Tongue (tissue), 2 donors: ENCODE measurements around the gene PPP2R2C. TPM values are rescaled to one million over a fixed set of nuclear protein-coding genes. Genes with fewer than 3 reads are reported as not detected.

ENCODE experiments used
- DNase-seq: peaks from one replicate; pipeline ENCODE4 v3.0.0-alpha.2; 2015
- total RNA-seq: library from RNA; depleted of rRNA; stranded (reverse); fragments of >200 nt; gene quantifications from one replicate; pipeline ENCODE4 v1.2.3, GENCODE V29; 2014

The PPP2R2C gene
- total RNA-seq, 1 donor from 2014 or later = 8.8 TPM

DNA sequence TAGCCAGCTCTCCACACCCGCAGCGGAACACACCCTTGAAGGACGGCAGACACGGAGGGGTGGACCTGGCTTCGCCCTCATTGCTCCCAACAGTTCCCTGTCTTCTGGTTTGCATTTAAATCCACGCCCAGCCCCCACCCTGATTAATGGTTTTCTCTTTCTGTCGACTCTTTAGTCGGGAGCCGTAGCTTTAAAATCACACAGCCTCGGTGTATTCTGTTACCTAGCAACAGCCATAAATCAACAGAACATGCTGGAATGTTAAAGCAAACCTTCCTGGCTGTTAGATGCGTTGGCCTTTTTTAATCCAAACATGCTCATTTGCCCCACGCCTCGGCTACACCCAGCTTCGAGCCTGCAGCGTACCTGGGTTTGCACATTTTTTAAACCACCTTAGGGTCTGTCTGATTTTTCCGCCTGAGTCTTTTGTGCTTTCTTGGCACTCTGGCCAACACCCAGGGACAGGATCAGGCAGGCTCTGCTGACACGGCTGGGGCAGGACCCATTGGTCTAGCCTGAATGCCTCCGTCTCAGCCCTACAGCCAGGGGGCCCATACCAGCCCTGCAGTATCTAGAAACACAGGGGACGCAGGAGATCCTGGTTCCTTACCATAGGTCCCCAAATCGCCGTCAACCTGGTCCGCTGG lies 21.4 kb upstream of the PPP2R2C start:
- DNase-seq = peak; percentile 80

DNA sequence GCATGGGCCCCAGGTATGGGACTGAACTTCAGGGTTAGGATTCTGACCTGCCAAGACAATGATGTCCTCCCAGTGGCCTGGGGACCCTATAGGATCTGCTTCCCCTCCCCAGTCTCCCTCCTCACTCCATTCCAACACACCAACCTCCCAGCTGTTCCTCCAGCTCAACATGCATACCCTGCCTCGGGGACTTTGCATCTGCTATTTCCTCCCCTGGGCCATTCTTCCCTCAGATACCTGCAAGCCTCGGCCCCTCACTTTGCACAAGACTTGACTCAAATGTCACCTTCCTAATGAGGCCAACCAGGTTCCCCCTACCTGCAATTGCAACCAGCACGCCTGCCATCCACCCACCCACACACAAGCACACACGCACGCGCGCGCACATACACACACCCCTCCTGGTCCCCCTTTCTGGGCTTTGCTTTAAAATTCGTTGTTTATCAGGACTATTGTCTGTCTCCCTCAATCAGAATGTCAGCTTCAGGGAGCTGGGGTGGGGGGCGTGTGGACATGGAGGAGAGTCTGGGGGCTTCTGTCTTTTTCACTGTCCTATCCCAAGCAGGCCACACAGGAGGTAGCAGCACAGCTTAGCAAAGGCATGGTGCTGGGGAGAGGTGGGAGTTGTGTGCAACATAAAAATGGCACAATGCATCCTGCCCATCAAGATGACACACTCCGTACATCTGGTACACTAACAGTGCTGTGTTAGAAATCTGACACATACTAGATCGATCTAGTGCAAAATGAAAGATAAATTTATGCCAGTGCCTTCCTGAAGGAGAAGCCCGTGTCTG lies 20.6 kb upstream of the PPP2R2C start:
- DNase-seq = peak; percentile 5

DNA sequence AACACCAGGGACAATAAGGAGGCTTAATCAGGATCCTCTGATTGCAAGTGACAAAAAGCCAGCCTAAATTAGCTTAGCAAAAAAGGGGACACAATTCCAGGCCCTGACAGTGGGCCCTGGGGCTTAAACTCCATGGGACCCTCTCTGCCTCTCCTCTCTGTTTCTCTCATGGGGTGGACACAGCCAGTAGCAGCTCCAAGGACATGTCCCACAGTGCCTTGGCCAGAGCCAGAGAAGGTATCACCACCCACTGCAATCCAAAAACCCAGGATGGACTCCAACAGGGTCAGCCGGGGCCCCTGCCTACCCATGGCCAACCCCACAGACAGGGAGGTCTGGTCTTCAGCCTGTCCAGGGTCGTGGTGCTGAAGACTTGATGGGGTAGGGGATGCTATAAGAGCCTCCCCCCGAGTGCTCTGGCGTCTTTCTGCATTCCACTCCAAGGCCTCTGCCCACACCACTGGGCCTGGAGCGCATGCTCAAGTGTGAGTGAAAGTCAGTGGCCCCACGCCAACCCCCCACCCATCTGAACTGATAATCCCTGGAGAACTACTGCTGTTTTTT lies 19.7 kb upstream of the PPP2R2C start:
- DNase-seq = no peak

DNA sequence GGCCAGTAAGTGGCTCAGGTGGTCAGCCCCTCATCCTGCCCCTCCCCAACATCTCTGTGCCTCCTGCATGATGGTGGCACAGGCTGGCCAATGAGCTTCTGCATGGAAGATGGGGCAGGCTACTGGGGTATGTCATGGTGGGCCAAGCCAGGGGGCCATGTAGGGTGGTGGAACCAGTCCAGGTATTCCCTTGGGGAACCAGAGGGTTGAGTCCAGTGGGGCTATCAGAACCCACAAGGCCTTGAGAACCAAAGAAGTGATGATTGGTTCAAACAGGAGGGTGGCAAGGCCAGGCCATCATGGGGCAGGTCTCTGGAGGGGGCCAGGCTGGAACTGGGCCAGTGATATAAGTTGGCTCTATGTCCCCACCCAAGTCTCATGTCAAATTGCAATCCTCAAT lies 18.8 kb upstream of the PPP2R2C start:
- DNase-seq = no peak

DNA sequence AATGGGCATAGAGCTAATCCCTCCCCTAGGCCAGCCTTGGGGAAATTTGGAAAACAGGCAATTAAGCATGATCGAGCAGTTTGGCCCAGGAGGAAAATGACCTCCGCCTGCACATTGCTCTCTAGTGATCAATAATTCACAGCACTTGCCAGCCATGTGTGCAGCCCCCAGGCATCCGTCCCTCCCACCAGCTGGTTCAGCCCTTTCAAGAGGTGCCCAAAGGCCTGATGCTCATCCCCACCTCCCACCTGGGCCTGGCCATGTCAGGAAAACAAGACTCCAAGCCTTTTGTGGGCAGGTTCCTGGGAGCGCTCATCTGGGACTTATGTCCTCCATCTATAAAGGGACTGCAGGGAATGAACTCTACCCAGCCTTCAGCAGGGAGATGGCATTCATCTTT lies 17.5 kb upstream of the PPP2R2C start:
- DNase-seq = no peak

DNA sequence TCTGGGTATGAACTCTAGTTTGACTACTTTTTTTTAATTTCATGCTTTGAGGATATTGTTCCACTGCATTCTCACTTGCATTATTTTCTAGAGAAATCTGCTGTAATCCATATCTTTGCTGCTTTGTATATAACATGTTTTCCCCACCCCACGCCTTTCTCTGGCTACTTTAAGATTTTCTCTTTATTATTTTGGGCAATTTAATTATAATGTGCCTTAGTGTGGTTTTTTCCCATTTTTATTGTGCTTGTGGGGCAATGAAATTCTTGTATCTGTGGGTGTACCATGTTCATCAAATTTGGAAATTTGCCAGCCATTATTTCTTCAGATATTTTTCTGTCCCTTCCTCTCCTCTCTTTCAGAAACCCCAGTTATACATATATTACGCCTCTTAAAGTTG lies 15.1 kb upstream of the PPP2R2C start:
- no peak for DNase-seq

DNA sequence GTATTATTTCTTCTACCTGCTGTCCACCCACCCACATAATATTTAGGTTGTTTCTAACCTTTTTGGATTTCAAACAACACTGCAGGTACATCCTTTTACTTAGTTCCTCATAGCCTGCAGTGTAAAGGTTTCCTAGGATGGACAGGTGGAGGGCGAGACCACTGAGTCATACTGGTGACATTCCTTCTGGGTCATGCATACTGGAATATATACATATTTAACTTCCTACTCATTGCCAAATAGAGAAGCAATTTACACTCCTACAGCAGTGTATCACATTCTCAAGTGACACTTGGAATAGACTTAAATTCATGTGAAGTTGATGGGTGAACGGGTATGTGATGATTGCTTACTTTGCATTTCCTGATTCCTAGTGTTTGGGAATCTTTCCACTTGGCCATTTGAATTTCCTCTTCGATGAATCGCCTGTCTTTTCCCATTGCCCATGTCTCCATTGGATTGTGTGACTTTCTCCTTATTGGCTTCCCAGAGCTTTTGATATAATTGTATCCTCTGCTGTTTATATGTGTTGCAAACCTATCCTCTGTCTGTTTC lies 8.2 kb upstream of the PPP2R2C start:
- no peak for DNase-seq

DNA sequence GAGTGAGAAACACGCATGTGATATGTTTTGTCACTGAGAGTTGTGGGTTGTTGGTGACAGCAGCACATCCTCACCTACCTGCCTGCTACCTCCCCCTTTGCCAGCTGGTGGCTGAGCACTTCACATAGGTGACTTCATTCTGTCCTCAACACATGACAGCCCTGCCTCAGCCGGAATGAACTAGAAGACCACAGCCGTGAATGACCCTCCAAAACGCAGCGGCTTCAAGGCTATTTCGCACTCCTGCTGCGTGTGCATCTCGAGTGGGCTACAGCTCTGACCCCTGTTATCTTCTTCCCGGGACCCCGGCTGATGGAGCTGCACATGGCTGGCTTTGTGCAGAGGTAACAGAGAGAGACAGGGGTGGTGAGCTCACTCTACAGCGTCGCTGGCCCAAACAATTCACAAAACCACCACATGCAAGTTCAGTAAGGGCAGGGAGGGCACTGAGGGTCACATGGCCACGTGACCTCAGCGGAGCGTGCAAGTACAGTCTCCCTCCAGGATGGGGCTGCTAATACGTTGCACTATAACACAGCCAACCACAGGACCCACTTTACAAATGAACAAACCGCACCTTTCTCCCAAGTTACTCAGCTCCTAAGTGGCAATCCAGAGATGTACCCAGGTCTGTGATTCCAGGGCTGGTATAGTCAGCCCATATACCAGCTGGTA lies 6.3 kb upstream of the PPP2R2C start:
- DNase-seq = no peak

DNA sequence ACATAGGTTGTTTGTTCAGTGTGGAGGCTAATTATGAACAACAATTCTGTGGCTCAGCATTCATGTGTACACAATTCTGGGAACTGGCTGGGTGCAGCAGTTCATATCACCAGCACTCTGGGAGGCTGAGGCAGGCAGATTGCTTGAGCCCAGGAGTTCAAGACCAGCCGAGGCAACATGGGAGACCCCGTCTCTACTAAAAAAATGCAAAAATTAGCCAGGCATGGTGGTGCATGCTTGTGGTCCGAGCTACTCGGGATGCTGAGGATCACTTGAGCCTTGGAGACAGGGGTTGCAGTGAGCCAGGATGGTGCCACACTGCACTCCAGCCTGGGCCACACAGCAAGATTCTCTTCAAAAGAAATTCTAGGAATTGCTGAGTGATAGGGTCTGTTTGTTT lies 4.5 kb upstream of the PPP2R2C start:
- DNase-seq = no peak

DNA sequence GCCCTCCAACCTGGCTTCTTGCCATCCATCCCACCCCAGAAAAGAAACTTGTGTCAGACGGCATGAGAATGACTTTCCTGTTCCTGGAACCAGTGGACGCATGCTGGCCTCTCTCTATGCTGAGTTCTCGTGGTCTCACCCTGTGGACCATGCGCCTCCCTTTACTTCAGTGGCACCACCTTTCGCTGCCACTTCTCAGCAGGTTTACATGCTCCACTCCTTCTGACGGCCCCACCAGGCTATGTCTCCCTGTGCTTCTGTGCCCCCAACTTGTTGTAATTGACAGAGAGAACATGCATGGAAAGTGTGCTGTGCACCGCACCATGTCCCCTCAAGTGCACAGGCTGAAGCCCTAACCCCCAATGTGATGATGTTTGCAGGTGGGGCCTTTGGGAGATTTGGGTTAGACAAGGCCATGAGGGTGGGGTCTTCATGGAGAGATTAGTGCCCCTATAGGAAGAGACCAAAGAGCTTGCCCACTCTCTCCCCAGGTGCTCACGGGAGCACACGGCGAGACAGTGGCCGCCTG lies 3.1 kb upstream of the PPP2R2C start:
- DNase-seq = no peak

DNA sequence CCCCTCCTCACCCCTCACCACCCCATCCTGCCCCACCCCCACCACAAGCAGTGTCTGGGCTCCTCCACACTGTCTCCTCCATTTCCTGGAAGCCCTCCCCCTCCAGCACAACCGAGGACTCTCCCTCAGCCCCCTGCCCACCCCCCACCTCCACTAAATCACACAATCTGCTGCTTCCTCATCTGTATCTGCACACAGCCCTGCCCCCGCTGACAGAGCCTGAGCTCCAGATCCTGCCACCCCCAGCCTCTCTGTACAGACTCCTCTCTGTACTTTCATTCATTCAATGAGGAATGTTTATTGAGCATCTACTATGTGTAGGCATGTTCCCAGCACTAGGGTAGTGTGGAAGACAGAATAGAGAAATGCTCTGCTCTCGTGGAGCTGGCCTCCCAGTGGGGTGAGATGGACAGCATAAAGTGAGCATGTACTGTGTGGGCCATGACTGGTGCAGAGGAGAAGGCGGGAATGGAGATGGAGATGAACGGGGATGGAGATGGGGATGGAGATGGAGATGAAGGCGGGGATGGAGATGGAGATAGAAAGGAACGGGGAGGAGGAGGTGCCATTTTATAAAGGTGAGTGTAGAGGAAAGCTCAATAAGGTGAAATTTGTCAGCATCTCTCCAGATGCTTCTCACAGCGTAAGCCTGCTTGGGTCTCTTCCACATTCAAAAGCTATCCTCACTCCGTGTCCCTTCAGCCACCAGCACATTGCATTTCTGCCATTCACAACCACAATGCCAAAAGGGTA lies 2.5 kb upstream of the PPP2R2C start:
- no peak for DNase-seq

DNA sequence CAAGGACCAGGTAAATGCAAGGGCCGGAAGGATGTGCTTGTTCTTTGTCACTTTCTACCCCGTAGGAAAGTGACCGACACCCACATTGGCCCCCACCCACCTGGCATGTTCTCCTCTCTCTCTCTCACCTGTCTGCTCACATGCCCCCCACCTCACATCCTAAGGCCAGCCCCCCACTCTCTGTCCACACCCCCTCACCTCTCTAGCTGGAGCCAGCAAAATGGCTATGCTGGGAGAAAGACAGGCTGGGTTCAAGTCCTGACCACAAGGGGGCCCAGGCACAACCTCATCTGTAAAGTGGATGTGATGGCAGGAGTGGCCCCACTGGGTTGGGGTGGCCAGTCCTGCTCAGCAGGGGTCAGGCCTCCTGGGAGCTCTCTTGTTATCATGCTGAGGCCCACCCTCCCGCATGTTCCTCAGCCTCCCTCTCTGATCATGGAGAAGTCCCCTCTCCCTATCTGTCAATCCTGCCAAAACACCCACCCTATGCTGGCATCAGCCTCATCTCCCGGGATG lies 1.7 kb upstream of the PPP2R2C start:
- DNase-seq = no peak

DNA sequence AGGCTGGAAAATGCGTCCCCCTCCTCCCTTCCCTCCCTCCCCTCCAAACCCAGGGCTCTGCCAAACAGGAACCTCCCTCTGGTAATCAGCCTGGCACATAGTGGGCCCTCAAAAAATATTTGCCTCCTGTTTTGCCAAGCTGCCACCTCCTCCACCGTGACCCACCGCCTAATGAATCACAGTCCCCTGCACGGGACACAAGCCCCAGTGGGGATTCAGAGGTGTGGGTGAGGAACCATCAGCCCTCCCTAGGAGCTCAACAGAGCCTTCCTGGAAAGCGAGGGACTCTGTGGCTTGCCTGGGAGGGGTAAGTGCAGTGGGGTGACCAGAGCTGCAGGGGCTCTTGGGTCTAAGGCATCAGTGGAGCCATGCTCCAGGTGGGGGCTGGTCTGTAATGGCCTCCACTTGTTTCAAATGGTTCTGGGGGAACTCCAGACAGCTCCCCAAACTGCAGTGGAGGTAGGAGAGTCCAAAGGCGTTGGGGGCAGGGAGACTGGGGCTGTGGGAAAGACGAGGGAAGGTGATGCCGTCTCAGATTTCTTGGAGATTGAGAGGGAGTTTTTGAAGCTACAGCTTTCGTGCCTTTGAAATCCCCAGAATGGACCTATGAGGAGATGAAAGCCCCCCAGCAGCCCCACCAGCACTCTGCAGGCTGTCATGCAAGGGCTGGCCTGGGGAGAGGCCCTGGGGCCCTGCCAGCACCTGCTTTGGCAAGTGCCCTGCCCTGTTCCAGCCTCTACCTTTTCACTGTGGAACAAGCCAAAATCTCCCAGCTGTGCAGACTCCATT lies 1.0 kb upstream of the PPP2R2C start:
- DNase-seq = no peak

DNA sequence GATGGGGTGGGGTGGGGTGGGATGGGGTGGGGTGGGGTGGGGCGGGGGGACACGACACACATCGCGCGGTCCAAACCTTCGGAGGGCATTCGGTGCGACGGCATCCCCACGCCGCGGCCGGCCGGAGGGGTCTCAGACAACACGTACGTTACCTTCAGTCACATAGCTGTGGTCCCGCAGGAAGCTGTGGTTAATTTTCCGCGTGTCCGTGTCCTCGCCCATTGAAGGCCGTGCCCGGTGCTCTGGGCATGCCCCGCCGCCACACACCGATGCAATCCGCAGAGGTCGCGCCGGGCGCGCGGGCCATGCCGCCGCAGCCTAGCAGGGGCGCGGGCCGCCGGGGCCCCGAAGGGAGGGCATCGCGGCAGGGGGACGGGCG lies 417 bp downstream of the PPP2R2C start:
- DNase-seq = no peak

DNA sequence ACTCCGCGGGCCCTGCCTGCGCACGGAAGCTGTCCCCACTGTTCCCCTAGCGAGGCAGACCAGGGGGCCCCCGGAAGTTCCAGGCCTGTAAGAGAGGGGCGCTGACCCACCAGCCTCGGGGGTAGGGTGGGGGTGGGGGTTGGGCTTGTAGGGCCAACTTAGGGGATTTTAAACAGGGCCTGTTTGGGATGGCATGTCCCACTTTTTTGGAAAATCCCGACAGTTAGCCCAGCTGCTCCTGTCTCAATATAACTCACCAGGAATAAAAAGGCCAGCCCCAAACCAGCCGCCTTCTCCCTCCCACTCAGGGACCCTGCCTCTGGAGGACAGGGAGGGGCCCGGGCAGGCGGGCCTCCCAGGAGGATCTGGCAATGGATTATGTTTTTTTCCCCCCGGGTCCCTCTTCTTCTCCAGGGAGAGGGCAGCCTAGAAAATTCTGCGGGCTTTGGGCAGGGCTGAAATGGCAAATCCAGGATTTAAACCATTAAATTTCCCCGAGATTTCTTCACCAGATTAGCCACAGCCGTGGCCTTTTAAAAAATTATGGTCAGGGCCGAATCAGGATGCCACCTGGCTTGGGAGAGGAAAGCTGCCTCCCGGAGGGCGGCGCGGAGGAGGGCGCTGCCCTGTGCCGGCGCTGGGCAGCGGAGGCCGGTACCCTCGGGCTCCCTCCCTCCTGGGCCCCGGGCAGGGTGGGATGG lies 957 bp downstream of the PPP2R2C start:
- no peak for DNase-seq

DNA sequence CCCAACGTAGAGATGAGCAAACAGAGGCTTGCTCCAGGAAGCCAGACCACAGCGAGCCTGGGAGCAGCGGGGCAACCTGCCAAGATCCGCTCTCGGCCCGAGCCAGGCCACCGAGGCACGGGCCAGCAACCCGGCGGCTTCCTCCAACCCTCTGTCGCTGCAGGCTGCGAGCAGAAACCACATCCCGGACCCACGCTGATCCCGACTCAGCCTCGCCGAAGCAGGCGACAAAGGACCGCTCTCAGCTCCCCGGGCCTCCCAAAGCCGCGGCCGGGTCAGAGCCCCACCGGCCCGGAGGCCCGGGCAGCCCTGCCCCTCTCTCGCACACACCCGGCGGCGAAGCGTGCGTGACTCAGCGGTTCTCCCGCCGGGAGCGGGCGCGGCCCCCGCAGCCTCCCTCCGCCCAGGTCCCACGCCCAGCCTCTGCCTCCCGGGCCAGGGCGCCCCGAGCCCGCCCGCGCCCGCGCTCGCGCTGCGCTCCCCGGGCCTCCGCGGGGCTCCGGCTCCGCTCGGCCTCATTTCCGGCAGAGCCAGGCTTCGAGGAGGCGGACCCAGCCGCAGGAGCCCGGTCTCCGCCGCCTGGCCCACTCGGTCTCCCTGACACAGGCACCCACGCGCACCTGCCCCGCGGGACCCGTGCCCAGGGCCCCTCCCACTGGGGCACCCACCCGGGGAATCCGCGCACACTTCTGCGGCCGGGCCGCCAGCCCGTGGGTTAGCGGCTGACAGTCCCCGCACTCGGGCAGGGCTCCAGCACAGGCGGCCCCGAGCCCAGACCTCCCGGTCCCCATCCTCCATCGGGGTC lies 1.7 kb downstream of the PPP2R2C start:
- peak; percentile 8 for DNase-seq

DNA sequence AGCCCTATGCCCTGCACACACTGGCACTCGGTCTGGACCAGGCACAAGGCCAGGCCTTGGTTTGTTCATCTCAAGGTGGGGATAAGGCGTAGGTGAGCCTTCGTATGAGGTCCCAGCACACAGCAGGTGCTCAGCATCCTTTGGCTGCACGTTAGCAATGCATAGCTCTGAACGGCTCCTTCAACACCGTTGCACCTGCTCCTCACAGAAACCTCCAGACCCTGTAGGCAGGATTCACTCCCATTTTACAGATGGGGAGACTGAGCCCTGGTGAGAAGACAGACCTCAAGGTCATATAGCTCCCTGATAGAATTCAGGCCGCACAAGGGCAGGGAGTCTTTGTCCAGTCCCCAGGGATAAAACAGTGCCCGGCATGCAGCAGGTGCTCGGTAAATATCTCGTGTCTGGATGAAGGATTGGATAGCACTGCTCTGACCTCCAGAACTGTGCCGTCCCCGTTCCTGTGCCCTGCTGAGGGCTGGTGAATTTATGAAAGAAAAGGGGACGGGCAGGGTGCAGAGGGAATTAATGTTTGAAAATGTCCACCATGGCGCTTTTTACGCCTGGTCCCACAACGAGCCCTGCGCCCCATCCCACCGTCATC lies 2.4 kb downstream of the PPP2R2C start:
- no peak for DNase-seq

DNA sequence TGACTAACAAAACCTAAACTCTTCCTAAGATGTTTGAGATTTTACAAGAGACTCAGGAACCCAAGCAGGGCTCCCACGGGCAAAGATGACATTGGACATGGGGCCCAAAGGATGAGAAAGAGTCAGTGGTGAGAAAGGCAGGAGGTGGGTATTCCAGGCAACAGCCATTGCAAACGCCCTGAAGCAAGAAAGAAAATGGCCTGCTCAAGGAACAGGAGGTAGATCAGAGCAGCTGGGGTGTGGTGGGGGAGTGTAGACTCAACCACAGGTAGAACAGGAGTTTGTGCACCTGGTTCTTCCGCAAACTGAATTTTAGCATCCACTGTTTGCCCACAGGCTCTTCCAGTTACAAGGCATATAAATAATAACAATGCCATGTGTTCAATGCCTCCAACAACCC lies 3.3 kb downstream of the PPP2R2C start:
- DNase-seq = no peak

DNA sequence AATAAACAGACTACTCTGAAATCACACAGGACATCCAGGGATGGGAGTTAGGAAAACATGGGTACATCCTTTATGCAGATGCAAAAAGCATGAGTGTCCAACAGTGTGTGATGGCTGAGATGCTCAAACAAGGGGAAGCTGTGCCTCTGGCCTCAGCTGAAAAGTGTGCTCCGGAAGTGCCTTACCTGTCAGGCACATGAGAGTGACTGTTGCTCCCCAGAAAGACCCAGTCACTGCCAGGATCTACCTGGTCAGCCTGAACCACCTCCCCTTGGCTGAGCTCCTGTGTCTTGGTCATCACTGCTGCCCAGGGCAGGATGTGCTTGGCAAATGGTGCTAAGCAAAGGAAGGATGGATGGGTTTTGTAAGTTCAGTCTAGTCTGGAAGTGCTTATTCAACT lies 4.0 kb downstream of the PPP2R2C start:
- DNase-seq = no peak
